K562 (cell line): ENCODE measurements around the gene GMDS.

Source experiments
- CTCF ChIP-seq, 3 experiments: IDR thresholded peaks in 2 of 3; conservative IDR thresholded peaks in 1 of 3; 2 replicates each; pipeline ENCODE4 v1.5.1; 2011 to 2012; ENCODE audit warnings: low read length in 3 of 3, mild to moderate bottlenecking in 3 of 3, control low read depth in 2 of 3, improper control_type of control experiment in 1 of 3, inconsistent platforms in 1 of 3, low read depth in 1 of 3, mixed read lengths in 1 of 3, moderate library complexity in 1 of 3; ENCODE audit not compliant: insufficient read depth in 2 of 3
- ERF ChIP-seq: fragments of 450-650 bp; formaldehyde crosslinking; IDR thresholded peaks from 2 replicates; pipeline ENCODE4 v1.4.0; 2020; ENCODE audit warnings: mild to moderate bottlenecking, mixed read lengths
- FOSL1 ChIP-seq: fragments of 200-800 bp; sonication (Bioruptor generic); conservative IDR thresholded peaks from 2 replicates; pipeline ENCODE4 v1.6.1; 2016; ENCODE audit warnings: missing genetic modification characterization, missing compliant biosample characterization
- SMAD2 ChIP-seq: fragments of 150-350 bp; IDR thresholded peaks from 2 replicates; pipeline ENCODE4 v1.6.1; 2014; ENCODE audit warnings: low read depth, mild to moderate bottlenecking, low read length
- ZNF140 ChIP-seq: fragments of 250-450 bp; sonication (Bioruptor Pico); IDR thresholded peaks from 2 replicates; pipeline ENCODE4 v1.8.0; 2021; ENCODE audit warnings: moderate library complexity, mild to moderate bottlenecking, inconsistent platforms

GRCh38 chr6:1657771-1658165, 587.6 kb downstream of the GMDS start:
- TF ChIP-seq SMAD2 (no peak), CTCF (IDR thresholded peaks at IDR 0.05 in 2 of 3, conservative IDR thresholded peaks at IDR 0.05 in 1 of 3; ENCODE audit: insufficient read depth in 2 of 3, low read depth in 1 of 3, low read length in 3 of 3) (no peak), ERF (no peak), FOSL1 (no peak), ZNF140 (no peak)
